ENCODE results near the gene ANAPC5. TPM values are rescaled to one million over a fixed set of nuclear protein-coding genes. Genes with fewer than 3 reads are reported as not detected.

ANAPC5 gene
- total RNA-seq, 1 experiment from 2014 or later: 199 TPM

DNA sequence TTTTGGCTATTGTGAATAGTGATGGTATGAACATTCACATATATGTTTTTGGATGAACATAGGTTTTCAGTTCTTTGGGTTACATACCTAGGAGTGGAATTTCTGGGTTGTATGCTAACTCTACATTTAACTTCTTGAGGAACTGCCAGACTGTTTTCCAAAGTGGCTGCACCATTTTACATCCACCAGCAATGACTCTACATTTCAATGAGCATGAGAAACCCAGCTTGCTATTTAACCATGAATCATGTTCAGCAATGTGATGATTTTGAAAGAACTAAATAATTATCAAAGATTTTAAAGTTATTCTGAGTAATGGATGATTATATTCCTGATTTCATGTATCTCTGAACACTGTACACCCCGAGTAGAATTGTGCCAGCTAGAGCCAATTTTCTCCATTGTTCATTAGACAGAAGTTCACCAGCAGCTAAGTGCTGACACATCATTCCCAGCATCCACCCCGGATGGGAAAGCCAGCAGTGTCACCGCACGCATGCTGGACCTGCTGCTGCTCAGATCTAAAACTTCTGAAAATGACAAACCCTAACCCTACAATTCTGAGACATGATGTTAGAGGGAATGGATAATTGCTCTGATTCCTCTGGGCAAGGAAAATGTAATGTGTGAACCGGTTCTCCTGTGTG lies 13.3 kb upstream of the ANAPC5 start:
- POLR2A ChIA-PET (ENCODE audit: unreplicated experiment): no interaction called here
- no peak for TF ChIP-seq EZH2phosphoT487 (IDR thresholded peaks at IDR 0.05; ENCODE audit: borderline replicate concordance, low read length)
- TF ChIP-seq, protein P1, sequence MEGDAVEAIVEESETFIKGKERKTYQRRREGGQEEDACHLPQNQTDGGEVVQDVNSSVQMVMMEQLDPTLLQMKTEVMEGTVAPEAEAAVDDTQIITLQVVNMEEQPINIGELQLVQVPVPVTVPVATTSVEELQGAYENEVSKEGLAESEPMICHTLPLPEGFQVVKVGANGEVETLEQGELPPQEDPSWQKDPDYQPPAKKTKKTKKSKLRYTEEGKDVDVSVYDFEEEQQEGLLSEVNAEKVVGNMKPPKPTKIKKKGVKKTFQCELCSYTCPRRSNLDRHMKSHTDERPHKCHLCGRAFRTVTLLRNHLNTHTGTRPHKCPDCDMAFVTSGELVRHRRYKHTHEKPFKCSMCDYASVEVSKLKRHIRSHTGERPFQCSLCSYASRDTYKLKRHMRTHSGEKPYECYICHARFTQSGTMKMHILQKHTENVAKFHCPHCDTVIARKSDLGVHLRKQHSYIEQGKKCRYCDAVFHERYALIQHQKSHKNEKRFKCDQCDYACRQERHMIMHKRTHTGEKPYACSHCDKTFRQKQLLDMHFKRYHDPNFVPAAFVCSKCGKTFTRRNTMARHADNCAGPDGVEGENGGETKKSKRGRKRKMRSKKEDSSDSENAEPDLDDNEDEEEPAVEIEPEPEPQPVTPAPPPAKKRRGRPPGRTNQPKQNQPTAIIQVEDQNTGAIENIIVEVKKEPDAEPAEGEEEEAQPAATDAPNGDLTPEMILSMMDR (conservative IDR thresholded peaks at IDR 0.05; ENCODE audit: low read depth, low read length): no peak
- no peak for TF ChIP-seq EZH2 (IDR thresholded peaks at IDR 0.05; ENCODE audit: low read length, unreplicated experiment)
- Histone ChIP-seq H3K9me2 (replicated peaks; ENCODE audit: low read length) (no peaks in the 10 kb centered on the region), H3K79me2 (ENCODE audit: low read length) (no peaks in the 10 kb centered on the region), H2AFZ (ENCODE audit: low read length) (no peak overlapping the region), H3K9me3 (ENCODE audit: low read length) (no peaks in the 10 kb centered on the region), H3K36me3 (ENCODE audit: low read depth, low read length) (no peaks in the 10 kb centered on the region), H3K4me1 (ENCODE audit: insufficient read depth, low read length) (peaks cover 3% of the 10 kb centered on the region; the same call in 1 of the 2 replicates), H3K27ac (ENCODE audit: low read length) (no peak overlapping the region), H3K27me3 (ENCODE audit: low read length) (no peaks in the 10 kb centered on the region), H3K9ac (ENCODE audit: low read length) (no peak overlapping the region), H3K4me2 (ENCODE audit: low read length) (no peak overlapping the region), H3F3A (ENCODE audit: low read length, unreplicated experiment) (no peaks in the 10 kb centered on the region), H3K4me3 (ENCODE audit: low read length) (no peak overlapping the region), H4K20me1 (ENCODE audit: low read length) (no peaks in the 10 kb centered on the region)
- CTCF ChIA-PET: no interaction called here
- no TSS peak for BruUV-seq (replicated peaks)
- ATAC-seq (no peak), DNase-seq (no peak)
- intact Hi-C loops (cut with micrococcal nuclease): no loop called here

DNA sequence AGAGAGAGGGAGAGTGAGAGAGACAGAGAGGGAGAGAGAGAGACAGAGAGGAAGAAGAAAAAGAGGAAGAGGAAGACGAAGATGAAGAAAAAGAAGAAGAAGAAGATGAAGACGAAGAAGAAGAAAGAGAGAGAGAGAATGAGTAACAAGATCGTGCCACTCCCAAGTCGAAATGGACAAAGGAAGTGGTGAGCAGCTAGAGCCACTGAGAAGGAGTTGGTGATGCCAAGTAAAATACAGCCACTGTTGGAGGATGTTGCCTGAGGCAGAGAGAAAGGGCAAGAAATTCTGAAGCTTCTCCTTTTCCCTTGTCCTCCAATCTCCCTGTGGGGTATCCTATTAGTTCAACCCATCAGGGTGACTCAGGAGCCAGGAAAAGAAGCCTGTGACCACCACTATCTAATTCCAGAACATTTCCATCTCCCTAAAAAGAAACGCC lies 12.5 kb upstream of the ANAPC5 start:
- H3K4me2 ChIP-seq (ENCODE audit: low read length): peak overlapping the region; percentile 18; the same call in 1 of the 2 replicates
- intact Hi-C loops (cut with micrococcal nuclease): no loop called here
- H3K9ac ChIP-seq (ENCODE audit: low read length): no peak overlapping the region
- no TSS peak for BruUV-seq (replicated peaks)
- no peak for TF ChIP-seq EZH2phosphoT487 (IDR thresholded peaks at IDR 0.05; ENCODE audit: borderline replicate concordance, low read length)
- TF ChIP-seq EZH2 (IDR thresholded peaks at IDR 0.05; ENCODE audit: low read length, unreplicated experiment): no peak
- TF ChIP-seq, protein P1 (conservative IDR thresholded peaks at IDR 0.05; ENCODE audit: low read depth, low read length): no peak
- DNase-seq (peak; percentile 40), ATAC-seq (peak; percentile 59)
- no peak overlapping the region for H3K27ac ChIP-seq (ENCODE audit: low read length)
- ChIA-PET CTCF (no interaction called here), POLR2A (ENCODE audit: unreplicated experiment) (no interaction called here)
- H3K36me3 ChIP-seq (ENCODE audit: low read depth, low read length): no peaks in the 10 kb centered on the region
- no peaks in the 10 kb centered on the region for H3K9me2 ChIP-seq (replicated peaks; ENCODE audit: low read length)
- no peaks in the 10 kb centered on the region for H4K20me1 ChIP-seq (ENCODE audit: low read length)
- no peaks in the 10 kb centered on the region for H3K79me2 ChIP-seq (ENCODE audit: low read length)
- no peaks in the 10 kb centered on the region for H3K27me3 ChIP-seq (ENCODE audit: low read length)
- H3K4me1 ChIP-seq (ENCODE audit: insufficient read depth, low read length): peaks cover 3% of the 10 kb centered on the region; the same call in 1 of the 2 replicates
- H3K4me3 ChIP-seq (ENCODE audit: low read length): no peak overlapping the region
- H3F3A ChIP-seq (ENCODE audit: low read length, unreplicated experiment): no peaks in the 10 kb centered on the region
- H2AFZ ChIP-seq (ENCODE audit: low read length): peak overlapping the region; percentile 13; the same call in 1 of the 2 replicates
- no peaks in the 10 kb centered on the region for H3K9me3 ChIP-seq (ENCODE audit: low read length)

DNA sequence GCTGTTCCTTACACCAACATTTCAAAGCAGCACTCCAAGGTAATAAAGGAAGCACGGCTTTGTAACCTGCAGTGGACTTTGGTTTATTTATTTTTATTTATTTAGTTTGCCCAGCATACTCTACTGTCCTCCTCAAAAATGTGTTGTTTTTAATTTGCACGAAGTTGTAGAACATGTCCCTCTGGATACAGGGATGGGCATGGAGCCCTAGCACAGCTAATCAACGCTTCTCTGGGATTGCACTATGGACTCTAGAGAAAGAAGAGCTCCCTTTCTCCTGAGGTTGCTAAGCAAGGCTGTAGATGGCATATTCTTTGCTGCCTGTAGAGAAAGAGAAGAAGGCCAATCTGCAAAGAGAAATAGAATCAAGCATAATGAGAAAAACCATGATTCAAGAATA lies 5.9 kb upstream of the ANAPC5 start:
- H3K4me1 ChIP-seq (ENCODE audit: insufficient read depth, low read length): peaks cover 2% of the 10 kb centered on the region; the same call in 1 of the 2 replicates
- no peaks in the 10 kb centered on the region for H3K9me2 ChIP-seq (replicated peaks; ENCODE audit: low read length)
- no TSS peak for BruUV-seq (replicated peaks)
- no peaks in the 10 kb centered on the region for H3K36me3 ChIP-seq (ENCODE audit: low read depth, low read length)
- H3K79me2 ChIP-seq (ENCODE audit: low read length): no peaks in the 10 kb centered on the region
- ATAC-seq: no peak
- H3K9me3 ChIP-seq (ENCODE audit: low read length): no peaks in the 10 kb centered on the region
- no peak overlapping the region for H3K4me3 ChIP-seq (ENCODE audit: low read length)
- intact Hi-C loops (cut with micrococcal nuclease): no loop called here
- ChIA-PET POLR2A (ENCODE audit: unreplicated experiment) (no interaction called here), CTCF (no interaction called here)
- H3K9ac ChIP-seq (ENCODE audit: low read length): no peak overlapping the region
- no peaks in the 10 kb centered on the region for H3F3A ChIP-seq (ENCODE audit: low read length, unreplicated experiment)
- peak overlapping the region; percentile 40; the same call in 1 of the 2 replicates for H2AFZ ChIP-seq (ENCODE audit: low read length)
- H3K27me3 ChIP-seq (ENCODE audit: low read length): no peaks in the 10 kb centered on the region
- no peaks in the 10 kb centered on the region for H4K20me1 ChIP-seq (ENCODE audit: low read length)
- no peak overlapping the region for H3K4me2 ChIP-seq (ENCODE audit: low read length)
- DNase-seq: no peak
- no peak overlapping the region for H3K27ac ChIP-seq (ENCODE audit: low read length)
- TF ChIP-seq EZH2 (IDR thresholded peaks at IDR 0.05; ENCODE audit: low read length, unreplicated experiment): no peak
- TF ChIP-seq, protein P1 (conservative IDR thresholded peaks at IDR 0.05; ENCODE audit: low read depth, low read length): no peak
